ENCODE results near the gene COPS9.

Gene COPS9

GRCh38 chr2:240139011-240139441, 2.9 kb upstream of the COPS9 start:
- ChIA-PET CTCF (interaction anchor here (9.7 kb wide), 1 partner anchor 77 kb away, joined by 161 read pairs; no protein-coding TSS in a partner anchor), POLR2A (no interaction called here)
- H3K9me3 ChIP-seq (ENCODE audit: control extremely low read depth in 1 of 5, control insufficient read depth in 4 of 5, insufficient read depth in 2 of 5, low read depth in 1 of 5, low read length in 4 of 5), result no peaks in the 10 kb centered on the region

DNA sequence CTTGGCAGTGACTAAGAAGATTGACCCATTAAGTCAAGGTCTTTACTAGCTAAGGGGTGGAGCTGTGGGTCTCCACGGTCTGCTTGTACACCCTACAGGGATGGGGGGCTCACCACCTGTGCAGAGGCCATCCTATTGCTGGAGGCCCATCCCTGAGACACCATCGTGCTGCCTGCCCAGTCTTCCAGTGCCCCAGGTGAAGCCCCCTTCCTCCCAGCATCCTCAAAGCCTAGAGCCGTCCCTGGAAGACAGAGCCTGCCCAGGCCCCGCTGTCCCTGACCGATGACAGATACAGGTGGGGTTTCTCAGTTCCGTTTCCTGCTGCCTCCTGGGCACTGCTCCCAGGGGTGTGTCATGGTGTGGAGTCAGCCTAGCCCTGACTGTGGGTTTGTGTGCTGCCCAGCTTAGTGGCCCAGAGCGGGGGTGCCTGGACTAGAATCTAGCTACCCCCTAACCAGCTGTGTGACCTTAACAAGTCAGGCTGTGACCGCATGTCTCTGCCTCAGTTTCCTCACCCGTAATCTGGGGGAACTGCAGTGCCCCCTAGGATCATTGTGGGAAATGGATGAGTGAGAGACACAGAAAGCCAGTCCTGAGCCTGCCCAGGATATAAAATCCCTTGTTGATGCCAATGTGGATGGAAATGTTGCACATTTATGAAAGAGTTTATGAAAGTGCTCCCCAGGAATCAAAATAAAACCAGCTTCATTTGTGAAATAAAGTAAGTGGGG, 2.3 kb upstream of the COPS9 start:
- DNase-seq, result no peak
- Histone ChIP-seq H3K27ac (ENCODE audit: insufficient read depth in 1 of 2, low read depth in 1 of 2, low read length in 2 of 2, poor library complexity in 1 of 2, severe bottlenecking in 2 of 2) (no peak overlapping the region), H3K4me1 (ENCODE audit: control extremely low read depth in 1 of 4, control insufficient read depth in 4 of 4, insufficient read depth in 4 of 4, low read length in 3 of 4) (peaks cover 6 to 20% (median 18%) of the 10 kb centered on the region in 4 experiments), H3K36me3 (ENCODE audit: control insufficient read depth in 4 of 4, insufficient read depth in 4 of 4, low read length in 3 of 4) (peaks cover 0 to 6% (median 4%) of the 10 kb centered on the region in 4 experiments), H3K27me3 (replicated peaks in 2 of 5; ENCODE audit: control insufficient read depth in 4 of 5, insufficient read depth in 5 of 5, low read length in 4 of 5) (peaks cover 0 to 15% (median 8%) of the 10 kb centered on the region in 5 experiments), H3K4me3 (ENCODE audit: control insufficient read depth in 1 of 7, extremely low read depth in 1 of 7, insufficient read depth in 4 of 7, low read depth in 2 of 7, low read length in 6 of 7) (no peak overlapping the region), H3K9me3 (ENCODE audit: control extremely low read depth in 1 of 5, control insufficient read depth in 4 of 5, insufficient read depth in 2 of 5, low read depth in 1 of 5, low read length in 4 of 5) (no peaks in the 10 kb centered on the region)
- WGBS (ENCODE audit: insufficient coverage), result 100% methylated on average over 6 of the region's 9 CpGs
- ChIA-PET CTCF (interaction anchor here (9.7 kb wide), 1 partner anchor 76 kb away, joined by 161 read pairs; no protein-coding TSS in a partner anchor), POLR2A (no interaction called here)

More at GRCh38 chr2:240139011-240139441, 2.9 kb upstream of the COPS9 start:
- H3K4me3 ChIP-seq (ENCODE audit: control insufficient read depth in 1 of 7, extremely low read depth in 1 of 7, insufficient read depth in 4 of 7, low read depth in 2 of 7, low read length in 6 of 7), result no peak overlapping the region
- WGBS (ENCODE audit: insufficient coverage), result 97% methylated on average over 15 of the region's 15 CpGs
- no peak overlapping the region for H3K27ac ChIP-seq (ENCODE audit: insufficient read depth in 1 of 2, low read depth in 1 of 2, low read length in 2 of 2, poor library complexity in 1 of 2, severe bottlenecking in 2 of 2)
- no peak for DNase-seq
- peaks cover 0 to 15% (median 8%) of the 10 kb centered on the region in 5 experiments for H3K27me3 ChIP-seq (replicated peaks in 2 of 5; ENCODE audit: control insufficient read depth in 4 of 5, insufficient read depth in 5 of 5, low read length in 4 of 5)
- H3K36me3 ChIP-seq (ENCODE audit: control insufficient read depth in 4 of 4, insufficient read depth in 4 of 4, low read length in 3 of 4), result peaks cover 0 to under 1% (median 0%) of the 10 kb centered on the region in 4 experiments
- H3K4me1 ChIP-seq (ENCODE audit: control extremely low read depth in 1 of 4, control insufficient read depth in 4 of 4, insufficient read depth in 4 of 4, low read length in 3 of 4), result peaks cover 6 to 20% (median 19%) of the 10 kb centered on the region in 4 experiments

DNA sequence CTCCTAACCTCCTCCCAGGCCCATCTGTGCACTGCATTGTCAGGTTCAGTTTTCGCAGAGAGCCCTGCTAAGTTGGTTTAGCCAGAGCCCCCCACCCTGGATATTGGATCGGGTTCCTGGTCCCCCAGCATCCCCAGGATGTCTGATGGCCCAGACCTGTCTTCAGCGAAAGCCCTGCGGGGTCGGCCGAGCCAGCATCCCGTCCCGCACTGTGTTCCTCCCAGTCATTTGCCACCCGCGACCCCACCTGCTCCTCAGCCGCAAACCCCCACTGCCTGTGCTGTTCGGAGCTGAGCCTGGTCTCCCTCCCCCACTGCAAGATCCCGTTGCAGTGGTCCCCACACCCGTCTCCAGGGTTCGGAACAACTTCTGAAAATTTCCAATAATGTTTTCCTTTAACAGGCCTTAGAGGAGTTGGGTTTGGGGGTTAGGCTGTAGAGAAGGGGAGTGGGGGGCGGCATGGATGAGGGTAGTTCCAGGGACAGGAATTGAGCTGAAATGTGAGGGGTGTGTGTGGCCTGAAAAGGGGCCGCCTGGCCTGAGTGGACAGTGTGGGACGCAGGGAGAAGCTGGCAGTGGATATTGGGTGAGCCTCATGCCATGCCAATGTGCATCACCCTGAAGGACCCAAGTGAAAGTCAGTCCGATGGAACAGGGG, 1.6 kb upstream of the COPS9 start:
- Histone ChIP-seq H3K27ac (ENCODE audit: insufficient read depth in 1 of 2, low read depth in 1 of 2, low read length in 2 of 2, poor library complexity in 1 of 2, severe bottlenecking in 2 of 2) (no peak overlapping the region), H3K27me3 (replicated peaks in 2 of 5; ENCODE audit: control insufficient read depth in 4 of 5, insufficient read depth in 5 of 5, low read length in 4 of 5) (peaks cover 0 to 15% (median 5%) of the 10 kb centered on the region in 5 experiments), H3K9me3 (ENCODE audit: control extremely low read depth in 1 of 5, control insufficient read depth in 4 of 5, insufficient read depth in 2 of 5, low read depth in 1 of 5, low read length in 4 of 5) (no peaks in the 10 kb centered on the region), H3K4me1 (ENCODE audit: control extremely low read depth in 1 of 4, control insufficient read depth in 4 of 4, insufficient read depth in 4 of 4, low read length in 3 of 4) (peaks cover 6 to 20% (median 18%) of the 10 kb centered on the region in 4 experiments), H3K4me3 (ENCODE audit: control insufficient read depth in 1 of 7, extremely low read depth in 1 of 7, insufficient read depth in 4 of 7, low read depth in 2 of 7, low read length in 6 of 7) (no peak overlapping the region), H3K36me3 (ENCODE audit: control insufficient read depth in 4 of 4, insufficient read depth in 4 of 4, low read length in 3 of 4) (peaks cover 0 to 12% (median 9%) of the 10 kb centered on the region in 4 experiments)
- CTCF ChIA-PET, result interaction anchor here (9.7 kb wide), 1 partner anchor 75 kb away, joined by 161 read pairs; no protein-coding TSS in a partner anchor
- POLR2A ChIA-PET, result no interaction called here
- WGBS (ENCODE audit: insufficient coverage), result 90% methylated on average over 17 of the region's 19 CpGs
- no peak for DNase-seq

- H3K9me3 ChIP-seq (ENCODE audit: control extremely low read depth in 1 of 5, control insufficient read depth in 4 of 5, insufficient read depth in 2 of 5, low read depth in 1 of 5, low read length in 4 of 5), result no peaks in the 10 kb centered on the region
- DNase-seq, result peak in 2 of 3 donors; percentile 36 to 43
- peak overlapping the region; percentile 59 to 96 (median 89) for H3K4me3 ChIP-seq (ENCODE audit: control insufficient read depth in 1 of 7, extremely low read depth in 1 of 7, insufficient read depth in 4 of 7, low read depth in 2 of 7, low read length in 6 of 7)
- H3K4me1 ChIP-seq (ENCODE audit: control extremely low read depth in 1 of 4, control insufficient read depth in 4 of 4, insufficient read depth in 4 of 4, low read length in 3 of 4), result peaks cover 6 to 20% (median 18%) of the 10 kb centered on the region in 4 experiments
- peaks cover 3 to 21% (median 18%) of the 10 kb centered on the region in 4 experiments for H3K36me3 ChIP-seq (ENCODE audit: control insufficient read depth in 4 of 4, insufficient read depth in 4 of 4, low read length in 3 of 4)
- ChIA-PET POLR2A (no interaction called here), CTCF (no interaction called here)
- peaks cover 0 to 15% (median 5%) of the 10 kb centered on the region in 5 experiments for H3K27me3 ChIP-seq (replicated peaks in 2 of 5; ENCODE audit: control insufficient read depth in 4 of 5, insufficient read depth in 5 of 5, low read length in 4 of 5)
- H3K27ac ChIP-seq (ENCODE audit: insufficient read depth in 1 of 2, low read depth in 1 of 2, low read length in 2 of 2, poor library complexity in 1 of 2, severe bottlenecking in 2 of 2), result no peak overlapping the region
- WGBS (ENCODE audit: insufficient coverage), result 28% methylated on average over 29 of the region's 36 CpGs
Observed at GRCh38 chr2:240136671-240137292, 677 bp upstream of the COPS9 start.

- Histone ChIP-seq H3K27ac (ENCODE audit: insufficient read depth in 1 of 2, low read depth in 1 of 2, low read length in 2 of 2, poor library complexity in 1 of 2, severe bottlenecking in 2 of 2) (peak overlapping the region in 1 of 2 experiments; percentile 72), H3K9me3 (ENCODE audit: control extremely low read depth in 1 of 5, control insufficient read depth in 4 of 5, insufficient read depth in 2 of 5, low read depth in 1 of 5, low read length in 4 of 5) (no peaks in the 10 kb centered on the region), H3K4me3 (ENCODE audit: control insufficient read depth in 1 of 7, extremely low read depth in 1 of 7, insufficient read depth in 4 of 7, low read depth in 2 of 7, low read length in 6 of 7) (peak overlapping the region; percentile 59 to 96 (median 89)), H3K27me3 (replicated peaks in 2 of 5; ENCODE audit: control insufficient read depth in 4 of 5, insufficient read depth in 5 of 5, low read length in 4 of 5) (peaks cover 0 to 15% (median 5%) of the 10 kb centered on the region in 5 experiments), H3K36me3 (ENCODE audit: control insufficient read depth in 4 of 4, insufficient read depth in 4 of 4, low read length in 3 of 4) (peaks cover 3 to 32% (median 28%) of the 10 kb centered on the region in 4 experiments), H3K4me1 (ENCODE audit: control extremely low read depth in 1 of 4, control insufficient read depth in 4 of 4, insufficient read depth in 4 of 4, low read length in 3 of 4) (peaks cover 6 to 20% (median 18%) of the 10 kb centered on the region in 4 experiments)
- POLR2A ChIA-PET, result no interaction called here
- CTCF ChIA-PET, result no interaction called here
- DNase-seq, result no peak
- 6% methylated on average over 16 of the region's 17 CpGs for WGBS (ENCODE audit: insufficient coverage)
Observed at GRCh38 chr2:240135706-240136012, 446 bp downstream of the COPS9 start.

GRCh38 chr2:240134956-240135520, 1.1 kb downstream of the COPS9 start:
- Histone ChIP-seq H3K27ac (ENCODE audit: insufficient read depth in 1 of 2, low read depth in 1 of 2, low read length in 2 of 2, poor library complexity in 1 of 2, severe bottlenecking in 2 of 2) (peak overlapping the region in 1 of 2 experiments; percentile 72), H3K27me3 (replicated peaks in 2 of 5; ENCODE audit: control insufficient read depth in 4 of 5, insufficient read depth in 5 of 5, low read length in 4 of 5) (peaks cover 0 to 15% (median 4%) of the 10 kb centered on the region in 5 experiments), H3K9me3 (ENCODE audit: control extremely low read depth in 1 of 5, control insufficient read depth in 4 of 5, insufficient read depth in 2 of 5, low read depth in 1 of 5, low read length in 4 of 5) (no peaks in the 10 kb centered on the region), H3K4me3 (ENCODE audit: control insufficient read depth in 1 of 7, extremely low read depth in 1 of 7, insufficient read depth in 4 of 7, low read depth in 2 of 7, low read length in 6 of 7) (peak overlapping the region in 6 of 7 experiments; percentile 80 to 96 (median 91)), H3K36me3 (ENCODE audit: control insufficient read depth in 4 of 4, insufficient read depth in 4 of 4, low read length in 3 of 4) (peaks cover 3 to 39% (median 33%) of the 10 kb centered on the region in 4 experiments), H3K4me1 (ENCODE audit: control extremely low read depth in 1 of 4, control insufficient read depth in 4 of 4, insufficient read depth in 4 of 4, low read length in 3 of 4) (peaks cover 6 to 20% (median 18%) of the 10 kb centered on the region in 4 experiments)
- ChIA-PET POLR2A (no interaction called here), CTCF (no interaction called here)
- no peak for DNase-seq
- 89% methylated on average over 14 of the region's 15 CpGs for WGBS (ENCODE audit: insufficient coverage)

Data from common myeloid progenitor, CD34-positive (primary cell).